SK-N-SH treated with all-trans-retinoic acid at 6 μM for 48 hours (cell line): Measurements from ENCODE around the gene CFAP300.

Source experiments
- ARNTL ChIP-seq: fragments of 450-650 bp; formaldehyde crosslinking; IDR thresholded peaks from 2 replicates; pipeline ENCODE4 v1.5.0; 2020; ENCODE audit warnings: low read depth, mild to moderate bottlenecking, moderate library complexity, borderline replicate concordance
- GLIS3 ChIP-seq: fragments of 250-450 bp; sonication (Bioruptor Pico); IDR thresholded peaks from 2 replicates; pipeline ENCODE4 v1.5.0; 2020; ENCODE audit warnings: mild to moderate bottlenecking, moderate library complexity
- ISL1 ChIP-seq: fragments of 250-450 bp; sonication (Bioruptor Pico); IDR thresholded peaks from 2 replicates; pipeline ENCODE4 v2.1.2; 2022; ENCODE audit warnings: mild to moderate bottlenecking, moderate library complexity
- PATZ1 ChIP-seq: fragments of 250-450 bp; sonication (Bioruptor Pico); IDR thresholded peaks from 2 replicates; pipeline ENCODE4 v1.8.0; 2020; ENCODE audit warnings: mild to moderate bottlenecking, moderate library complexity, borderline replicate concordance
- SNAI2 ChIP-seq: fragments of 250-450 bp; sonication (Bioruptor Pico); IDR thresholded peaks from 2 replicates; pipeline ENCODE4 v1.5.0; 2020; ENCODE audit warnings: mild to moderate bottlenecking, moderate library complexity
- TCF4 ChIP-seq: fragments of 250-450 bp; sonication (Bioruptor Pico); IDR thresholded peaks from 2 replicates; pipeline ENCODE4 v1.8.0; 2021; ENCODE audit warnings: mild to moderate bottlenecking, moderate library complexity, borderline replicate concordance
- TOX ChIP-seq: fragments of 250-450 bp; sonication (Bioruptor Pico); IDR thresholded peaks from 2 replicates; pipeline ENCODE4 v1.8.0; 2021; ENCODE audit warnings: mild to moderate bottlenecking, moderate library complexity, borderline replicate concordance
- ZFP30 ChIP-seq: fragments of 450-650 bp; formaldehyde crosslinking; IDR thresholded peaks from 2 replicates; pipeline ENCODE4 v1.5.0; 2022; ENCODE audit warnings: mild to moderate bottlenecking, moderate library complexity
- TF ChIP-seq, protein P1 (sequence below): fragments of 250-450 bp; sonication (Bioruptor Pico); IDR thresholded peaks from 2 replicates; pipeline ENCODE4 v1.5.0; 2020; ENCODE audit warnings: mild to moderate bottlenecking, moderate library complexity
- TF ChIP-seq, protein P2 (sequence below): fragments of 250-450 bp; sonication (Bioruptor Pico); IDR thresholded peaks from 2 replicates; pipeline ENCODE4 v1.5.1; 2020; ENCODE audit warnings: low read depth, mild to moderate bottlenecking, moderate library complexity

DNA sequence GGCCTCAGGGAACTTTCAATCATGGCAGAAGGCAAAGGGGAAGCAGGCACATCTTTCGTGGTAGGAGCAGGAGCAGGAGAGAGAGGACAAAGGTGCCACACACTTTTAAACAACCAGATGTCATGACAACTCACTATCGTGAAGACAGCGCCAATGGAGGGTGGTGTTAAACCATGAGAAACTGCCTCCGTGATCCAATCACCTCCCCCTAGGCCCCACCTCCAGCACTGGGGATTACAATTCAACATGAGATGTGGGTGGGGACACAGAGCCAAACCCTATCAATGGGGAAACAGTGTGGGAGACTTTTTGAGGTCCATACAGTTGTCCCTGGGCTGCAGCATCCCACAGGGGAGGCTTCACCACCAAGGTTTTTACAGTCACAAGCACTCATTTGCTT is 41.9 kb upstream of the CFAP300 start:
- TF ChIP-seq ISL1 (CRISPR knock-in tag) (no peak), SNAI2 (CRISPR knock-in tag) (no peak), TCF4 (CRISPR knock-in tag) (no peak), PATZ1 (CRISPR knock-in tag) (no peak), ZFP30 (CRISPR knock-in tag) (no peak), ARNTL (CRISPR knock-in tag) (no peak), GLIS3 (no peak), TOX (no peak)
- TF ChIP-seq, protein P1, sequence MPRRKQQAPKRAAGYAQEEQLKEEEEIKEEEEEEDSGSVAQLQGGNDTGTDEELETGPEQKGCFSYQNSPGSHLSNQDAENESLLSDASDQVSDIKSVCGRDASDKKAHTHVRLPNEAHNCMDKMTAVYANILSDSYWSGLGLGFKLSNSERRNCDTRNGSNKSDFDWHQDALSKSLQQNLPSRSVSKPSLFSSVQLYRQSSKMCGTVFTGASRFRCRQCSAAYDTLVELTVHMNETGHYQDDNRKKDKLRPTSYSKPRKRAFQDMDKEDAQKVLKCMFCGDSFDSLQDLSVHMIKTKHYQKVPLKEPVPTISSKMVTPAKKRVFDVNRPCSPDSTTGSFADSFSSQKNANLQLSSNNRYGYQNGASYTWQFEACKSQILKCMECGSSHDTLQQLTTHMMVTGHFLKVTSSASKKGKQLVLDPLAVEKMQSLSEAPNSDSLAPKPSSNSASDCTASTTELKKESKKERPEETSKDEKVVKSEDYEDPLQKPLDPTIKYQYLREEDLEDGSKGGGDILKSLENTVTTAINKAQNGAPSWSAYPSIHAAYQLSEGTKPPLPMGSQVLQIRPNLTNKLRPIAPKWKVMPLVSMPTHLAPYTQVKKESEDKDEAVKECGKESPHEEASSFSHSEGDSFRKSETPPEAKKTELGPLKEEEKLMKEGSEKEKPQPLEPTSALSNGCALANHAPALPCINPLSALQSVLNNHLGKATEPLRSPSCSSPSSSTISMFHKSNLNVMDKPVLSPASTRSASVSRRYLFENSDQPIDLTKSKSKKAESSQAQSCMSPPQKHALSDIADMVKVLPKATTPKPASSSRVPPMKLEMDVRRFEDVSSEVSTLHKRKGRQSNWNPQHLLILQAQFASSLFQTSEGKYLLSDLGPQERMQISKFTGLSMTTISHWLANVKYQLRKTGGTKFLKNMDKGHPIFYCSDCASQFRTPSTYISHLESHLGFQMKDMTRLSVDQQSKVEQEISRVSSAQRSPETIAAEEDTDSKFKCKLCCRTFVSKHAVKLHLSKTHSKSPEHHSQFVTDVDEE (CRISPR knock-in tag), result no peak
- TF ChIP-seq, protein P2, sequence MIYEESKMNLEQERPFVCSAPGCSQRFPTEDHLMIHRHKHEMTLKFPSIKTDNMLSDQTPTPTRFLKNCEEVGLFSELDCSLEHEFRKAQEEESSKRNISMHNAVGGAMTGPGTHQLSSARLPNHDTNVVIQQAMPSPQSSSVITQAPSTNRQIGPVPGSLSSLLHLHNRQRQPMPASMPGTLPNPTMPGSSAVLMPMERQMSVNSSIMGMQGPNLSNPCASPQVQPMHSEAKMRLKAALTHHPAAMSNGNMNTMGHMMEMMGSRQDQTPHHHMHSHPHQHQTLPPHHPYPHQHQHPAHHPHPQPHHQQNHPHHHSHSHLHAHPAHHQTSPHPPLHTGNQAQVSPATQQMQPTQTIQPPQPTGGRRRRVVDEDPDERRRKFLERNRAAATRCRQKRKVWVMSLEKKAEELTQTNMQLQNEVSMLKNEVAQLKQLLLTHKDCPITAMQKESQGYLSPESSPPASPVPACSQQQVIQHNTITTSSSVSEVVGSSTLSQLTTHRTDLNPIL (CRISPR knock-in tag), result no peak
